A549 treated with Mapracorat at 1 μM for 4 hours (cell line): ENCODE data around the gene WDR77. TPM values are rescaled to one million over a fixed set of nuclear protein-coding genes. Genes with fewer than 3 reads are reported as not detected.

Experiments used
- total RNA-seq: library from RNA; stranded (reverse); fragments of 200-300 nt; extraction: Qiagen RNA extraction; gene quantifications from 5 replicates; pipeline ENCODE4 v1.2.3, GENCODE V29; 2022

Gene WDR77
- 34.3 to 51.4 TPM (median 44.8 TPM) in 5 replicates for total RNA-seq

GRCh38 chr1:111448918-111449702 lies at the start of gene WDR77, which contains the start of gene ATP5PB:
Gene WDR77, minus strand, starts transcription at chr1:111449256. Its CDS starts 87 bp downstream, at chr1:111449169.
Gene ATP5PB, plus strand, starts transcription at chr1:111449464. Its CDS starts 78 bp downstream, at chr1:111449542.

Other genes starting within 250 kb of the WDR77 start
- 0.98 to 1.7 TPM (median 1.1 TPM) in 5 replicates for gene DENND2D, start 248.6 kb downstream of the WDR77 start, total RNA-seq
- gene CHI3L2, start 221.5 kb downstream of the WDR77 start, total RNA-seq = 0.14 to 0.72 TPM (median 0.33 TPM) in 5 replicates
- gene CHIA, start 158.4 kb downstream of the WDR77 start, total RNA-seq = not detected in 5 replicates
- 0.77 to 1.3 TPM (median 0.91 TPM) in 5 replicates for gene OVGP1, start 21.5 kb downstream of the WDR77 start, total RNA-seq
- gene ATP5PB, start 208 bp upstream of the WDR77 start, total RNA-seq = 241 to 272 TPM (median 248 TPM) in 5 replicates
- gene C1orf162, start 24.7 kb upstream of the WDR77 start, total RNA-seq = 0.09 to 0.38 TPM (median 0.21 TPM) in 5 replicates
- gene ADORA3, start 54.4 kb upstream of the WDR77 start, total RNA-seq = not detected in 5 replicates
- not detected in 5 replicates for gene TMIGD3, start 54.4 kb upstream of the WDR77 start, total RNA-seq
- 23.5 to 37.2 TPM (median 27.5 TPM) in 5 replicates for gene RAP1A, start 170.5 kb upstream of the WDR77 start, total RNA-seq